Activated naive CD4-positive, alpha-beta T cell treated with anti-CD3 and anti-CD28 coated beads, Interleukin-2, amount 50 U/mL, for 72 hours (primary cell): ENCODE measurements around the gene USP53. TPM values are rescaled to one million over a fixed set of nuclear protein-coding genes. Genes with fewer than 3 reads are reported as not detected.
A peak's percentile ranks its signal among the peaks of the same experiment; 100 is the strongest.

Experiments used
- ATAC-seq, 2 donors: fragments of 150-1000 bp; cut with Tn5 transposase; 2 replicates each; pipeline ENCODE4 v1.10.0; 2021; ENCODE audit warnings: mild to moderate bottlenecking in 2 of 2, moderate library complexity in 2 of 2
- DNase-seq, 2 donors: peaks; one replicate each; pipeline ENCODE4 v3.0.0; 2021 to 2022; ENCODE audit warnings: low spot score in 2 of 2
- H3K27ac Mint-ChIP-seq, 2 donors: one replicate each; pipeline ENCODE4 v1.8.0; 2022; ENCODE audit warnings: mild to moderate bottlenecking in 2 of 2, mixed read lengths in 2 of 2
- H3K36me3 Mint-ChIP-seq, 2 donors: one replicate each; pipeline ENCODE4 v1.8.0; 2022; ENCODE audit warnings: mixed read lengths in 2 of 2
- H3K9me3 Mint-ChIP-seq, 2 donors: one replicate each; pipeline ENCODE4 v1.8.0; 2022; ENCODE audit warnings: mixed read lengths in 2 of 2
- total RNA-seq, 2 donors: library from RNA; stranded (reverse); gene quantifications; one replicate each; pipeline ENCODE4 v1.2.3, GENCODE V29; 2022

USP53 gene
- total RNA-seq, 2 donors from 2014 or later = 16.7 to 24.4 TPM

GRCh38 chr4:119210775-119211174, 1.7 kb upstream of the USP53 start:
- ATAC-seq (no peak), DNase-seq (no peak)
- H3K27ac Mint-ChIP-seq = peak overlapping the region in 1 of 2 donors; percentile 92
- H3K9me3 Mint-ChIP-seq = no peaks in the 10 kb centered on the region
- H3K36me3 Mint-ChIP-seq = peaks cover 11 to 24% of the 10 kb centered on the region in 2 donors

GRCh38 chr4:119211867-119212233, 663 bp upstream of the USP53 start:
- peak in 1 of 2 donors; percentile 2 for ATAC-seq
- H3K9me3 Mint-ChIP-seq = no peaks in the 10 kb centered on the region
- H3K36me3 Mint-ChIP-seq = peaks cover 11 to 24% of the 10 kb centered on the region in 2 donors
- DNase-seq = no peak
- peak overlapping the region; percentile 92 to 97 for H3K27ac Mint-ChIP-seq

- Mint-ChIP-seq H3K27ac (peak overlapping the region; percentile 92 to 97), H3K9me3 (no peaks in the 10 kb centered on the region), H3K36me3 (peaks cover 21 to 24% of the 10 kb centered on the region in 2 donors)
- ATAC-seq (peak; percentile 46 to 64), DNase-seq (peak; percentile 67 to 85)
Measured at GRCh38 chr4:119212964-119213606, 572 bp downstream of the USP53 start.

GRCh38 chr4:119218093-119218492, 5.6 kb downstream of the USP53 start:
- no peak overlapping the region for H3K27ac Mint-ChIP-seq
- ATAC-seq = no peak
- no peaks in the 10 kb centered on the region for H3K9me3 Mint-ChIP-seq
- H3K36me3 Mint-ChIP-seq = peaks cover 8 to 37% of the 10 kb centered on the region in 2 donors
- no peak for DNase-seq

- H3K36me3 Mint-ChIP-seq = peaks cover 12 to 58% of the 10 kb centered on the region in 2 donors
- peaks cover 0 to 5% of the 10 kb centered on the region in 2 donors for H3K9me3 Mint-ChIP-seq
- H3K27ac Mint-ChIP-seq = no peak overlapping the region
- no peak for ATAC-seq
- DNase-seq = no peak
Measured at GRCh38 chr4:119221412-119221811, 8.9 kb downstream of the USP53 start.

GRCh38 chr4:119227690-119228089, 15.2 kb downstream of the USP53 start:
- peaks cover 11 to 39% of the 10 kb centered on the region in 2 donors for H3K36me3 Mint-ChIP-seq
- no peak overlapping the region for H3K27ac Mint-ChIP-seq
- H3K9me3 Mint-ChIP-seq = peaks cover 0 to 9% of the 10 kb centered on the region in 2 donors
- ATAC-seq (peak in 1 of 2 donors; percentile 38), DNase-seq (no peak)

- peak overlapping the region in 1 of 2 donors; percentile 47 for H3K27ac Mint-ChIP-seq
- peak in 1 of 2 donors; percentile 41 for ATAC-seq
Measured at GRCh38 chr4:119228406-119228805, 15.9 kb downstream of the USP53 start.

GRCh38 chr4:119229908-119230687, 17.6 kb downstream of the USP53 start:
- ATAC-seq (no peak), DNase-seq (no peak)
- peaks cover 0 to 5% of the 10 kb centered on the region in 2 donors for H3K9me3 Mint-ChIP-seq
- peaks cover 9 to 19% of the 10 kb centered on the region in 2 donors for H3K36me3 Mint-ChIP-seq
- no peak overlapping the region for H3K27ac Mint-ChIP-seq

More at GRCh38 chr4:119228406-119228805, 15.9 kb downstream of the USP53 start:
- no peak for DNase-seq
- Mint-ChIP-seq H3K36me3 (peaks cover 11 to 31% of the 10 kb centered on the region in 2 donors), H3K9me3 (peaks cover 0 to 9% of the 10 kb centered on the region in 2 donors)

- ATAC-seq = no peak
- Mint-ChIP-seq H3K27ac (no peak overlapping the region), H3K9me3 (peaks cover 0 to 5% of the 10 kb centered on the region in 2 donors), H3K36me3 (peaks cover 16 to 26% of the 10 kb centered on the region in 2 donors)
- no peak for DNase-seq
Measured at GRCh38 chr4:119231491-119231890, 19.0 kb downstream of the USP53 start.

GRCh38 chr4:119232286-119232685, 19.8 kb downstream of the USP53 start:
- peaks cover 0 to 5% of the 10 kb centered on the region in 2 donors for H3K9me3 Mint-ChIP-seq
- ATAC-seq = peak in 1 of 2 donors; percentile 39
- H3K36me3 Mint-ChIP-seq = peaks cover 16 to 30% of the 10 kb centered on the region in 2 donors
- H3K27ac Mint-ChIP-seq = no peak overlapping the region
- DNase-seq = no peak

GRCh38 chr4:119233191-119233590, 20.7 kb downstream of the USP53 start:
- Mint-ChIP-seq H3K27ac (peak overlapping the region in 1 of 2 donors; percentile 26), H3K9me3 (peaks cover 0 to 5% of the 10 kb centered on the region in 2 donors), H3K36me3 (peaks cover 16 to 30% of the 10 kb centered on the region in 2 donors)
- ATAC-seq (no peak), DNase-seq (no peak)

GRCh38 chr4:119233750-119234149, 21.2 kb downstream of the USP53 start:
- H3K27ac Mint-ChIP-seq = no peak overlapping the region
- ATAC-seq (no peak), DNase-seq (no peak)
- H3K36me3 Mint-ChIP-seq = peaks cover 16 to 30% of the 10 kb centered on the region in 2 donors
- peaks cover 0 to 5% of the 10 kb centered on the region in 2 donors for H3K9me3 Mint-ChIP-seq

GRCh38 chr4:119237201-119237600, 24.7 kb downstream of the USP53 start:
- DNase-seq (no peak), ATAC-seq (no peak)
- H3K9me3 Mint-ChIP-seq = no peaks in the 10 kb centered on the region
- H3K36me3 Mint-ChIP-seq = peaks cover 12 to 18% of the 10 kb centered on the region in 2 donors
- no peak overlapping the region for H3K27ac Mint-ChIP-seq

GRCh38 chr4:119237642-119238041, 25.1 kb downstream of the USP53 start:
- ATAC-seq (no peak), DNase-seq (no peak)
- H3K27ac Mint-ChIP-seq = peak overlapping the region; percentile 77 to 87
- H3K9me3 Mint-ChIP-seq = no peaks in the 10 kb centered on the region
- peaks cover 12 to 16% of the 10 kb centered on the region in 2 donors for H3K36me3 Mint-ChIP-seq

- peak overlapping the region; percentile 77 to 88 for H3K27ac Mint-ChIP-seq
- DNase-seq (peak in 1 of 2 donors; percentile 54), ATAC-seq (peak; percentile 97)
- no peaks in the 10 kb centered on the region for H3K9me3 Mint-ChIP-seq
- H3K36me3 Mint-ChIP-seq = peaks cover 12 to 16% of the 10 kb centered on the region in 2 donors
Measured at GRCh38 chr4:119238068-119238722, 25.7 kb downstream of the USP53 start.

GRCh38 chr4:119240128-119240527, 27.6 kb downstream of the USP53 start:
- no peaks in the 10 kb centered on the region for H3K9me3 Mint-ChIP-seq
- DNase-seq = no peak
- H3K27ac Mint-ChIP-seq = no peak overlapping the region
- peaks cover 7 to 15% of the 10 kb centered on the region in 2 donors for H3K36me3 Mint-ChIP-seq
- no peak for ATAC-seq

- ATAC-seq (no peak), DNase-seq (no peak)
- no peak overlapping the region for H3K27ac Mint-ChIP-seq
- H3K36me3 Mint-ChIP-seq = peaks cover 5 to 10% of the 10 kb centered on the region in 2 donors
- no peaks in the 10 kb centered on the region for H3K9me3 Mint-ChIP-seq
Measured at GRCh38 chr4:119240568-119240967, 28.1 kb downstream of the USP53 start.
